ENCODE results near the gene JUND.

JUND gene

DNA sequence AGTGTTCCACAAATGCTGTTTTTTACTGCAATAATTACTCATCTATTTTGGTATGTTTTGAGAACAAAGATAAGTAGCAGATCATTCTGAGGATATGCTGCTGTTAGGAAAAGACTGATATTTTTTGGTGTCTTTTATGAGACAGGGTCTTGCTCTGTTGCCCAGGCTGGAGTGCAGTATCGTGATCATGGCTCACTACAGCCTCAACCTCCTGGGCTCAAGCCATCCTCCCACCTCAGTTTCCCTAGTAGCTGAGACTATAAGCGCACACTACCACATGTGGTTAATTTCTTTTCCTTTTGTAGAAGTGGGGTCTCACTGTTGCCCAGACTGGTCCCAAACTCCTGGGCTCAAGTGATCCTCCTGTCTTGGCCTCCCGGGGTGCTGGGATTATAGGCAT, 32.0 kb upstream of the JUND start:
- FAIRE-seq (no peak), DNase-seq (ENCODE audit: insufficient read length, low spot score) (no peak)
- no peak for TF ChIP-seq POLR2A (IDR thresholded peaks at IDR 0.05; ENCODE audit: low read depth, low read length)

DNA sequence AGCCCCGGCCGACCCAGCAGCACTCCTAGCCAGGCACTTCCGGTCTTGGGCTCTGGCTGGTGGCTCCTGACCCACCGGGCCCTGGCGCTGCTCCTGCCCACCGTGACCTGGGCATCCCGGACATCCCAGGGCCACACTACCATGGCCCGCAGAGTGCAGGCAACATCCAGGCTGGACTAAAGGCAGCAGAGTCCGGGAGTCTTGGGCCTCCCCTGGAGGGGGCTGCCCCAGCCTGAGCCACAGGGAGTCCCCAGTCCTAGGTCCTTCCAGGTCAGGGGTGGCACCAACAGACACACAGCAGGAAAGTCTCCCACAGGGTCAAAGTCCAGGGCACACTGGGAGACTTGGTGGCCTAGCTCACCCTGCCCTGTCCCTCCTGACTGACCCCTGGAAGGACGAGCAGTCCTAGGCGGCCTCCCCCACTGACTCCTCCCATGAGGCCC, 30.7 kb upstream of the JUND start:
- DNase-seq (ENCODE audit: insufficient read length, low spot score) (no peak), FAIRE-seq (no peak)
- TF ChIP-seq POLR2A (IDR thresholded peaks at IDR 0.05; ENCODE audit: low read depth, low read length) = no peak

DNA sequence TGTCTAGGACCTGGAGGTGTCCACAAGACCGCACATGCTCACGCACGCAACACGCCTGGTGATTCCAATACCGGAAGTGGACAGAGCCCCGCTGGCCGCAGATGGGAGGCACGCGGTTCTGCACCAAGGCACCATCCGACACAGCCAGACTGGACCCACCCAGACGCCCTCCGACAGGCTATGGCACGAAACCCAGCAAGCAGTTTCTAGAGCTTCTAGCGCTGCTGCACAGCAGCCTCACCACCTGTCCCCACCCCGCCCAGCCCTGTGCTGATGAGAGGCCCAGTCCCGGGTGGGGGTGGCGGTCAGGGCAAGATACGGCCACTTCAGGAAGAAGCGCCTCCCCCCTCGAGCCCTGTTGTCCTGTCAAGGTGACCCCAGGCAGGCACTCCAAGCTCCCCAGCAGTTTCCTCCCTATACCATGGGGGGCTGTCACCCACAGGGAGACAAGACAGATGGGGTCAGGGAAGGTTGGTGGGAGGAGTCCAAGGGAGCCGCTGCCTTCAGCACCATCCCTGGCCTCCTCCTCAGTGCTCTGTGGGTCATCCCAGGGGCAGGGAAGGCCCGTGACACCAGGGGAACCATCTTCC, 30.2 kb upstream of the JUND start:
- DNase-seq (ENCODE audit: insufficient read length, low spot score) (no peak), FAIRE-seq (no peak)
- TF ChIP-seq POLR2A (IDR thresholded peaks at IDR 0.05; ENCODE audit: low read depth, low read length) = no peak

DNA sequence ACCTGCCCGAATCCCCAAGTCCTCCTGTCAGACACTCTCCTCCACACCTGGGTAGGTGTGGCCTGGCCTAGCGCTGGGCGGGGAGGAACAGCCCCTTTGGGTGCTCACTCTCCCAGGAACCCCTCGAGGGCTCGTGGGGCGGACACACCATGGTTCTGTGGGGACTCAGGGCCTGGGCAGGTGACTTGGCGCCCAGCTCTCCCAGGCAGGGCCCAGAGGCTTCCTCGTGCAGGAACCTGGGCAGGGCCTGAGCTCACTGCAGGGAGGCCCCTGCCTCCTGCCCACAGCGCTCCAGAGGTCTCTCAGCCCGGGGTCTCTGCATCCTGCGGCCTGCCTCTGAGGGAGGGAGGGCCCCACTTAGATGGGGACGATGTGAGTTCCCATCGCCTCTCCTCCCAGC, 29.5 kb upstream of the JUND start:
- DNase-seq (ENCODE audit: insufficient read length, low spot score) (no peak), FAIRE-seq (no peak)
- no peak for TF ChIP-seq POLR2A (IDR thresholded peaks at IDR 0.05; ENCODE audit: low read depth, low read length)

DNA sequence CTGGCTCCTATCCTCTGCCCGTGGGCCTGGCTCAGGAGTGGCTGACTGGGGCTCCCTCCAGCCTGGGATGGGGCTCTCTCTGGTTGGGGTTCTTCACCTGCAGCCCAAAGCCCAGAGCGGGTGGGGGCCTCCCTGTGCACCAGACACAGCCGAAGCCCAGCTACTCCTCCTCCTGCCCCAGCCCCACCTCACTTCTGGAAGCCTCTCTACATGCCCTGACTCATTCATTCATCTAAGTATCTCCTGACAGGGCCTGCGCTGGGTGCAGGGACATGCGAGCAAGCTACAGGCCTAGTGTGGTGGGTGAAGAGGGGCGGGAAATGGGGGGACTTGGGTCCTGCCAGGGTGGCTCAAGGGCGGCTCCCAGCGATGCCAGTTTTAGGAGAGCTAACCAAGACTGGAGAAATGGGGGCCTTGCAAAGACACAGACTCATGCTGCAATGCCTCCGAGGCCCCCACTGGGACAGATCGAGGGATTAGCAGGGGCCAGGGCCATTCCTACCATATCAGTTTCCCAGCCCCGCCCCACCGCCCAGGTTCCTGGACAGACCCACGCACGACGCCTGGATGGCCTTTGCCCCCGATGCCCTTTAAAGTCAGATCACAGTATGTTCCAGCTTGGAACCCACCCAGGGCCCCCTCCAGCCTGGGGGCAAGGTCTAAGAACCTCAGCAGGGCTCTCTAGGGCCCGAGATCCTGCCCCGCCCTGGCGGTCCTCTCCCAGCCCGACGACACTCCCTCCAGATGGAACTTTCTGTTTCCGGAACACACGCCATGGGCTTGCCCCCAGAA, 28.9 kb upstream of the JUND start:
- no peak for FAIRE-seq

DNA sequence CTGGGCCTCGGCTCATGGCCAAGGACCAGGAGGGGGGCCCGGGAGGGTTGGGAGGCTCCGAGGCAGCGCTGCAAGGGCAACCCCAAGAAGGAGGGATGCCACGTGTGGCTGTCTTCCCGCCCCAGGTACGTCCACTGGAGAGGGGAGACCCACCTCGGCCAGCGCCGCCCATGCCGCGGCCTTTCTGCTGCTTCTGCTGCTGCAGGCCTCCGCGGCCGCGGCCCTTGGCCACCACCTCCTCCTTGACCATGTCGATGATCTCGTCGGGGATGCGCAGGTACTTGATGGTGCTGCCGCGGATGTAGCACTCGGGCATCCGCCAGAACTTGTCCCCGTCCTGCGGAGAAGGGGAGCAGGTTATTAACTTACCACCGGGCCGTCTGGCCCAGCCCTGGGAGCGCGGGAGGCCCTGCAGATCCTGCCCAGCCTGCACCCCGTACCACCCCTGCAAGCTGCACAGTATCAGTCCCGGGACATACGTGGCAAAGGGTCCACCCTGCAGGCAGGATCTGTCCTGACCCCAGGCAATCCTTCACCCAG, 28.2 kb upstream of the JUND start:
- DNase-seq (ENCODE audit: insufficient read length, low spot score) = no peak
- no peak for TF ChIP-seq POLR2A (IDR thresholded peaks at IDR 0.05; ENCODE audit: low read depth, low read length)
- FAIRE-seq = no peak

More for the DNA sequence above, 28.9 kb upstream of the JUND start:
- no peak for DNase-seq (ENCODE audit: insufficient read length, low spot score)
- TF ChIP-seq POLR2A (IDR thresholded peaks at IDR 0.05; ENCODE audit: low read depth, low read length) = no peak

DNA sequence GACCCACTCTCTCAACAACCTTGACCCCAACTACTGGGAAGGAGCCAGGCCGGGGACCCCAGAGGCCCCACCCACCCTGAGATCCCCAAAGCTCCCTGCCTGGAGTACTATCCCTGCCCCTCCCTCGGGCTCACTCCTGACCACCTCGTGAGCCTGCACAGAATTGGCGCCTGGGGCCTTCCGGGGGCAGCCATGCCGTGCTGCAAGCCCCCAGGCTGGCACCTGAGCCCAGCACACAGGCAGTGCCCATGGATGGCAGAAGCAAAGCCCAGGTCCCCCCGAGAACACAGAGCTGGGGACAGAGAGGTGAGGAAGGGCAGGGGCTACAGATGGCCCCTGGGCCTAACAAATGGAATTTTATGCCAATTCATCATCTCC, 27.5 kb upstream of the JUND start:
- TF ChIP-seq POLR2A (IDR thresholded peaks at IDR 0.05; ENCODE audit: low read depth, low read length) = no peak
- DNase-seq (ENCODE audit: insufficient read length, low spot score) = no peak
- FAIRE-seq = no peak

DNA sequence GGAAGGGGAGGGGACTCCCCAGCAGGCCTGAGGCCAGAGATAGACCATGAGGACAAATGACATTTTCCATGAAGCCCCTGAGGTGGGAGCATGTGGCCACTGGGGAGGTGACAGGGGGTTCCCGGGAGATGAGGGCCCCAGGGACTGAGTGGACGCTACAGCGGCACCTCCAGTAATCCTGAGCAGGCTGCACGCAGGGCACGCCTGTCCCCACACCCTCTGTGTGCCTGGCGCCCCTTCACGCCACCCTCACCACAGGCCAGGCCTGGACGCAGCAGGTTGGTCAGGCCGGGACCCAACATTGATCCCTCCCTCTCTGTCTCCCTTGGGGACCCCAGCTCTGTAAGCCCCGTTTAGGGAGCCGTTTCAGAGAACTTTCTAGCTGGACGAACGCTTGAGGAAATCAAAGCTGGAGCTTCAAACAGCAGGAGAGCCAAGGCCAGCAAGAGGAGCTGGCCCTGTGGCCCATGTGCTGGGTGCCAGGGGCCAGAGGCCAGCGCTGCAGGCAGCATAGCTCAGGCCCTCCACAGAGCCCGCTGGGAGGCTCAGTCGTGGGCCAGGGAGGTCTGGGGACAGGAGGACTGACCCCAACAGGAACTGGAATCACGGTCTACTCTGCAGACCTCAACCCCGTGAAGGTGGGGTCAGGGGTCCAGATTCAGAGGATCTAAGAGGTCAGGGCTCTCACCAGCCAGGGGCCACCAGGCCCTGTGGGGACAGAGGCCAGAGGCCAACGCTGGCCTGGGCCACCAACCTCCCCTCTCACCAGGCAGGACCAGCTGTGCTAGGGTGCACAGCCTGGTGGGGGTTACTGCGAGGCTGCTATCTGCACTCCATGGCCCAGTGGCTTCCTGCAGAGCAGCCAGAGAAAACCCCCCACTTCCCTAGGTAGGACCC, 26.9 kb upstream of the JUND start:
- no peak for TF ChIP-seq POLR2A (IDR thresholded peaks at IDR 0.05; ENCODE audit: low read depth, low read length)
- FAIRE-seq (no peak), DNase-seq (ENCODE audit: insufficient read length, low spot score) (no peak)

DNA sequence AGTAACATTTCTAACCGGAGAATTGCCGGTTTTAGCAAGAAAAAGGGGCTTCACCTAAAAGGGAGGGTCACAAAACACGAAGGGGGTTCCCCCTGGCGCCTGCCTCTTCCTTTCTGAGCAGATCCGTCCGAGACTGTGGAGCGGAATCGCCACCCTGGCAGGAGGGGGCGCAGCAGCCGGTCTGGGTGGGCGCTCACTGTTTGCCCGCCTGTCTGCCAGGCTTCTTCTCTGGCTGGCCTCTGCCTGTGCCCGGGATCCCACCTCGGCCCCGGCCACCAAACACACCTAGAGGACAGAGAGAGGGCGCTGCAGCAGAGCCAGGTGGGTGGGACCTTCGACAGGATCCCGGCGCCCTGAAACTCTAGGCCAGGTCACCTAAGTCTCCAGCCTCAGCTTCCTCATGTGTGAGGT, 25.9 kb upstream of the JUND start:
- DNase-seq (ENCODE audit: insufficient read length, low spot score) (no peak), FAIRE-seq (no peak)
- no peak for TF ChIP-seq POLR2A (IDR thresholded peaks at IDR 0.05; ENCODE audit: low read depth, low read length)

DNA sequence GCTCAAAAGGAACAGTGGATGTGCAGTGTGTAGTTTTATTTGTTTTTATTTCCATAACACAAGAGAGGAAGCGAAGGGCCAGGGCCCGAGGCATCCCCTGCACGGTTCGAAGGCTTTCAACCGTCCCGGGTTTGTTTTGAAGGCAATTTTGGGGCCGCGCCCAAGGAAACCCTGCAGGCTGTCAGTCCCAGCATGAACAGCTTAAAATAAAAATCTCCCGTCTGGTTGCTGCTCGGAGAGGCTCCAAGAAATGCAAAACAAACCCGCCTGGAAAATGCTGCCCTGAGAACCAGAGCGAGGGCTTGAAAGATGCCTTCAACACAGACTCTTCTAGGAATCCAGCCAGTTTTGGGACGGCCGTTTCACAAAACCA, 25.5 kb upstream of the JUND start:
- TF ChIP-seq POLR2A (IDR thresholded peaks at IDR 0.05; ENCODE audit: low read depth, low read length) = no peak
- no peak for DNase-seq (ENCODE audit: insufficient read length, low spot score)
- no peak for FAIRE-seq

DNA sequence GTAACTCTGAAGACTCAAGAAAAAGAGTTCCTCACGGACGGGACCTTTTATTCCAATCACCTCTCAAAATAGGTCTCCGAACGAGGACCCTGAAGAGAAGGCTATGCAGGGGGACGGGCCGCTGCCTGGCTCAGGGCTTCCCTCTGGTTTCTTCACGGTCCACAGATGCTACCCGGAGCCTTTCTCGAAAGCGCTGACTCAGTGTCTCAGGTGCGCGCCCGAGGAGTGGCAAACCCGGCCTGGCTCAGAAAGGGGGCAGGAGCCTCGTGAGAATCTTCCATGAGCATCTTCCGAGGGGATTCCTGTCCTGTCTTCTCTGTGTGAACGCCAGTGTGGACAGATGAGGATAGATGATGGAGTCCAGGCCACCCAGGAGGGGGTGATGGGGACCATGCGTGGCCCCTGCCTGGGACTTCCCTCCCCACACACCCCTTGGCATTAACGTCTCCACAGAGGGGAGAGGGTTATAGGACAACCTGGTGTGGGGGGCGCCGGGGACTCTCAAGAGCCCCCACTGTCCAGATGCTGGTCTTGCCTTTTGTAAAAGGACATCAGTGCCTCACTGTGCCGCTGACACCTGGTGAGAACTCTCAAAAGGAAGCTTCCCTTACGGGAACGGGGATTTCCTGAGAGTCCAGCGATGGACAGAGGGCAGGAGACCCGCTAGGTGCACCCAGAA, 24.9 kb upstream of the JUND start:
- no peak for TF ChIP-seq POLR2A (IDR thresholded peaks at IDR 0.05; ENCODE audit: low read depth, low read length)
- FAIRE-seq (no peak), DNase-seq (ENCODE audit: insufficient read length, low spot score) (no peak)

DNA sequence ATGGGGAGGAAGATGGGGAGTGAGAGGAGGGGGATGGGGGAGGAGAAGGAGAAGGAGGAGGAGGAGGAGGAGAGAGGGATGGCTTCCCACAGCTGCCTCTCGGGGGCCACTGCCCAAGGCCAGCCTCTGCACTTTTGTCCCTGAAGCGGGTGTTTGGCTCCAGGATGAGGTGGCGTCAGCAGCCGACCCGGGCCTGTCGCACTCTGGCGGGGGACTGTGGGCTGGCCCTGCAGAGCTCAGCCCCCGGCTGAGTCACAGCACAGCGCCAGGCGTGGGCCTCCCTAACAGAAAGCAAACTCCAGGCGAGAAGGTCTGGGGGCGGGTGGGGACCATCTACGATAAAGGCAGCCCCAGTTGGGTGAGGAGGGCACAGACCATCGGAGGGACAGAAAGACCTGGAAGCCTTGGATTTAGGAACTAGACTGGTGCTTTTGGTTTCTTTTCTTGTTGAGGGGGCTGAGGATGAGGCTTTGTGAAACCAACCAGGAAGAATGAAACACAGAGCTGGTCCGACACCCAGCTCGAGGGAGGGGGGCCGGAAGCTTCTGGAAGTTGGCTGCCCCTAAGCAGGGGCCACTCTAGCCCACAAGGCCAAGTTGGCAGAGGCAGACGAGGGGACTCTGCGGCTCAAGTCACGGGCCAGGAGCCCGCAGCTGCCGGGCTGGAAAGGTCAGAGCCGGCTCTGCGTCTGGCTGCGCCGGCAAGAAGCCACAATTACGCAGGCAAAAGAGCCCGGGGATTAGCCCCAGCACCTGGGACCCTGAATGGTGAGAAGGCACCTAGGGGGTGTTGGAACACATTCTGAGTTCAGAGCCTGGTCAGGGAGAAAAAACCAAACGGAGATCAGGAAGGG, 23.3 kb upstream of the JUND start:
- DNase-seq (ENCODE audit: insufficient read length, low spot score) = peak; percentile 88
- peak; percentile 64 for TF ChIP-seq POLR2A (IDR thresholded peaks at IDR 0.05; ENCODE audit: low read depth, low read length)
- no peak for FAIRE-seq

DNA sequence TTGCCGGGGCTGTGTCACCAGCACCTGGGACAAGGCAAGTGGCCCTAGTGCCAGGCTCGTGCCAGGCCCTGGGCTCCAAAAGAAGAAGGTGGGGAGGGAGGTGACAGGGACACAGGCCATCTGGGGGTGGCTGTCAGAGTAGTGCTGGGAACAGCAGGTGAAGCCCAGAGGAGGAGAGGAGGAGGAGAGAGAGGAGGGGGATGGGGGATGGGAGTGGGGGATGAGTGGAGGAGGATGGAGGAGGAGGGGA, 22.7 kb upstream of the JUND start:
- FAIRE-seq = no peak
- no peak for DNase-seq (ENCODE audit: insufficient read length, low spot score)
- no peak for TF ChIP-seq POLR2A (IDR thresholded peaks at IDR 0.05; ENCODE audit: low read depth, low read length)

Measured in H54 (cell line).